ENCODE data around the gene ARHGAP6.
"Not testable (repeated sequence)": the region's sequence is repeated elsewhere in the genome, so short reads cannot be mapped to it uniquely, and the experiment has no call there.

ARHGAP6 gene

GRCh38 chrX:11641349-11642065 is 24.2 kb downstream of the ARHGAP6 start:
- DNase-seq: no peak

- DNase-seq: no peak
These were observed 25.6 kb downstream of the ARHGAP6 start for GRCh38 chrX:11640089-11640488.

- DNase-seq: no peak
These were observed 33.0 kb downstream of the ARHGAP6 start for GRCh38 chrX:11632732-11633131.

DNA sequence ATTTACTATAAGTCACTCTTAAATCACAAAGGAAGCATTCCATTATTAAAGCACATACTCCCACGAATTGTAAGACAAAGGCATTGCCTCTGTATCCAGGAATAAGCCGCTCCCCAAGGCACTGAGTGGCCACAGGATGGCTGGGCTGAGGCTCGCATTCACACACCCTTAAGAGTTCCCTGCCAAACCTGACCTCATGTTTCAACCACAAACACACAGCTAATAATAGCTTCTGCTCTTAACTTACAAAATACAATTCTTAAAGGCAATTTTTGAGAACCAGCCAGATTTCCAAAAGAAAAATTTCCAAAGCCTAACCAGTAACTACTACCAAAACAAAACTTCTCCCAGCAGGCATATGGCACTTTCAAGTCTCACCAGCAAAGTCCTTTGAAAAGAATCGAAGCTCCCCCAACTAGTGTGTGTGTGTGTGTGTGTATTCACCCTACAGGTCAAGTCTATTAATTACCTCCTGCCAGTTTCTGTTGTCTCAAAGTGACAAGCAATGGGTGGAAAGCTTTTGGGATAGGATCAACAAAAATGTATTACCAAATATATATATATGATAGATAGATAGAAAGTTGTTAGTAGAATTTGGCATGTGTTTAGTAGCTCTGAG is 36.0 kb downstream of the ARHGAP6 start:
- DNase-seq: no peak

- DNase-seq: no peak
These were observed 37.3 kb downstream of the ARHGAP6 start for GRCh38 chrX:11628399-11628798.

- no peak for DNase-seq
These were observed 39.4 kb downstream of the ARHGAP6 start for GRCh38 chrX:11626351-11626750.

DNA sequence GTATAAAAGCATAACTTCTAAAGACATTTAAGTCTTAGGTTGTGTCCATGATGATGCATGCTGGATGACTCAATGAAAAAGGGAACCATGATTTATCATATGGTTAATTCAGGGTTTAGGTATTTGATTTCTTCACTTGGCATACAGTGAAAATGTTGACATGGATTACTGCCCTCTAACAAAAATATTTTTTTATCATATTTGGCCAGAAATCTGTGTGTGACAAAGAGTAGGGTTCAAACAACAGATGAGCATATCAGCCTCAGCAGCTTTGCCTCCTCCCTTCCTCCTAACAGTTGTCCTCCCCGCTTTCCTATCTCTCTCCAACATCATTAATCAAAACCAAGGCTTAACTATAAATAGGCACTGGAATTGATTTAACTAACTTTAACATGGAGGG is 46.3 kb downstream of the ARHGAP6 start:
- DNase-seq: no peak

- not testable (repeated sequence) for DNase-seq
These were observed 51.5 kb downstream of the ARHGAP6 start for GRCh38 chrX:11614253-11614652.

GRCh38 chrX:11611965-11612364 is 53.8 kb downstream of the ARHGAP6 start:
- no peak for DNase-seq

DNA sequence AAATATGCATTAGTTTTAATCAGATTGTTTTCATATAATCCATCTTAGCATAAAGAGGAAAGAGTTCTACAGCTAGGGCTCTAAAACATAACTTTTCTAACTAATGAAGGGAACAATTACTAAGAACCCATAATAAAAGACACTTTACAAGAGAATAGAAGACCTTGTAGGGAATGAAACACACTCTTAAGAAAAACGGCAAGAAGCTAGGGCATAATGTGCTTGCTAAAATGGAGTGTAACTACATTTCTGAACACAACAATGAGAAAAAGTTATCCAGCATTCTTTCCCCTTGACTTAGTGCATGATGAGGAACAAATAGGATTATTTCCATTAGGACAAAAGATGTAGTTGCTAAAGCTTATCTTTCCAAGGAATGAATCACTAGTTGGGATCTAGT is 54.6 kb downstream of the ARHGAP6 start:
- no peak for DNase-seq

- DNase-seq: no peak
These were observed 56.6 kb downstream of the ARHGAP6 start for GRCh38 chrX:11609109-11609508.

GRCh38 chrX:11606408-11606807 is 59.3 kb downstream of the ARHGAP6 start:
- DNase-seq: no peak

DNA sequence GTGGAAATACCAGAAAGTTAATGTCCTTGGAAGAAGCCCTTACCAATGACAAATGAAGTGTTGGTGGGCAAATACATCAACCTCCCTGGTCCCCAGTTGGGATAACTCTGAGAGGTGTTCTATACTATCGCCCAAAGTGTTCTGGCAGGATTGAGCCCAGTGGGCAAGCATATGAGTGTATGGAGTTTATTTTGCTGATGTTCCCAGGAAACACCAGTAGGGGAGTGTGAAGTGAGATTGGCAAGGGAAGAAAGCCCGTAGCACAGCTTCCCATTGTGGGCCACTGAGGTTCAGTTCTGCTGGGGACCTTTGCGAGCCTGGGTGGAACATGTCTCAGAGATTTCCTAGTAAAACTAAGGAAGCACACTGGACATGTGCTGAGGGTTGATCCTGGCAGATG is 65.1 kb downstream of the ARHGAP6 start:
- no peak for DNase-seq

DNA sequence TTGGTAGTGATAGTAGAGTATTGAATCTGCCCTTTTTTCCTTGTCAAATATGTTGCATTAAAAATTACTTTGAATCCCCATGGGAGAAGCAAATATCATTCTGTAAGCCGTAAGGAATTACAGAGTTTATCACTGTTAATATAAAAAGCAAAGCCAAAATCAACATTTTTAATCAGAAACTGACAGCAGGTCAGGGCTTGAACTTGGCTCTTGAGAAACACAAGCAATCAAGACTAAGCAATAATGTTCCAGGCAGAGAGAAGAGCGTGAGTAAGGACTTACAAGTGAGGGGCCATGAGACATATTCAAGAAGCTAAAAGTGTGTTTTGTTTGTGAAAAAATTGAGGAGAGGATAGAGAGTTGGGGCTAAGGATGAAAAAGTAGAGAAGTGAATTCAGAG is 68.2 kb downstream of the ARHGAP6 start:
- no peak for DNase-seq

GRCh38 chrX:11591723-11592346 is 73.9 kb downstream of the ARHGAP6 start:
- DNase-seq: no peak

GRCh38 chrX:11589641-11590040 is 76.1 kb downstream of the ARHGAP6 start:
- no peak for DNase-seq

- no peak for DNase-seq
These were observed 77.6 kb downstream of the ARHGAP6 start for GRCh38 chrX:11588097-11588496.

GRCh38 chrX:11585174-11585573 is 80.5 kb downstream of the ARHGAP6 start:
- no peak for DNase-seq

- no peak for DNase-seq
These were observed 84.9 kb downstream of the ARHGAP6 start for GRCh38 chrX:11580789-11581188.

DNA sequence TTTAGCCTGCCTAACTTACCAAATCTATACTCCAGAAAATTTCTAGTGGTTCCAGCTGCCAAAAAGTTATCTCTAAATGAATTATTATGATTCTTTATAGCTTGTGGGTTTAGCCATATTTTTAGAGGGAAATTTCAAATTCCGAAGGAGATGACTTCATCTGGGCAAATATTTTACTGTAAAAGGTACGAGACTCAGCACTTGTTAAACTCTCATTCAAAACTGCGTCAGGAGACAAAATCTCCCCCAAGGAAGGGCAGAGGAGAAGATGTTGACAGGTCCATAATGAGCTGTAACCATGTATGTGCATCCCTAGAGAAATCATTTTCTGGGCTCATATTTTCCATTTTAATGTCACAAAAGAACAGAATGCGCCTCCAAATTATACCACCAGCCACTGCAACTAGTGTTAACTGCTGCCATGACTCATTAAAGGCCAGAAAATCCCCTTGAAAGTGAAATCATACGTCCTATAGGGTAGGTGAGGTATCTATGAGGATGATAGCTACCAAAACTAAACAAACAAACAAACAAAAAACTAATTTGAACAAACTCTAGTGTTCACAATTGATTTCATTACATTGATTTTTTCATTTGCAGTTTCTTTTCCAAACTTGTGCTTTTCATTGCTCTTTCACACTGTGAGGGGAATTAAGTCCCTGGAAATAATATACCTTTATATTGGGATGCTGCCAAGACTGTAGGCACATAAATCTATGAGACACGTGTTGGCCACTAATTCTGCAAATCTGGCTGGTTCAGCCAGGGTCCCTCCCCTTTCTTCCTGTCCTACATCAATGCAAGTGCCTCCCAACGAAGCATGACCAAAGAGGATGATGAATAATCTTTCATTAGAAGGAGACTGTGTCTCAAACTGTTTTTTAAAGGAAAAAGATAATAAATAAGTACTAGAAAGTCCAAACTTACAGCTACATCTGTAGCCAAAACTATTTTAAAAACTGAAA is 85.8 kb downstream of the ARHGAP6 start:
- DNase-seq: no peak

GRCh38 chrX:11578301-11578700 is 87.4 kb downstream of the ARHGAP6 start:
- not testable (repeated sequence) for DNase-seq

DNA sequence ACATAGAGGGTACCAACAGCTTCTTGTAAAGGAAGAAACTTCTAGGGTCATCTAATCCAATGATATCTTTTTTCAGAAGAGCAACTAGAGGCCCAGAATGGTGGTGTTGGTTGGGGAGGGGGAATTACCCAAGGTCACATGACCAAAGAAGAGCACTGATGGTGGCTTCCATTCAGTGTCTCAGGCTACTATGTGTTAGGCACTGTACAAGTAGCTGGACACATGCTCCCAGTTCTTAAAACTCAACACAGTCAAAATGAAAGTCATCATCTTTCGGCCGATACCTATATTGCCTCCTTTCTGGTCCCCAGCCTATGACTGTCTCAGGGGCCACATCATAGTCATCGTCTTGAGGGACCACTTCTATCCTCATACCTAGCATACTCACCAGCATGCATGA is 88.1 kb downstream of the ARHGAP6 start:
- DNase-seq: no peak

- DNase-seq: no peak
These were observed 90.4 kb downstream of the ARHGAP6 start for GRCh38 chrX:11575332-11575731.
